HS-5 (cell line): ENCODE data around the gene PJA1.

Source experiments
- DNase-seq: peaks from one replicate; pipeline ENCODE4 v3.0.0-alpha.2; 2012; ENCODE audit warnings: low read depth

PJA1 gene

DNA sequence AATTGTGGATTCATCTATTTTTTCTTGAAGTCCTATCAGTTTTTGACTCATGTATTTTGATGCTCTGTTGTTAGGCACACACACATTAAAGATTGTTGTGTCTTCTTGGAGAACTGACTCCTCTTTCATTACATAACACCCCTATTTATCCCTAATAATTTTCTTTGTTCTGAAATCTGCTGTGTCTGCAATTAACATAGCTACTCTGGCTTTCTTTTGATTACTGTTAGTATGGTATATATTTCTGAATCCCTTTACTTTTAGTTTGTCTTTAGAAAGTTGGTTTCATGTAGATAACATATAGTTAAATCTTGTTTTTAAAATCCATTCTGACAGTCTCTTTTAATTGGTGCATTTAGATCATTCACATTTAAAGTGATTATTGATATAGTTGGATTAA, 5.1 kb upstream of the PJA1 start:
- no peak for DNase-seq

GRCh38 chrX:69163936-69164741, 1.1 kb downstream of the PJA1 start:
- no peak for DNase-seq

DNA sequence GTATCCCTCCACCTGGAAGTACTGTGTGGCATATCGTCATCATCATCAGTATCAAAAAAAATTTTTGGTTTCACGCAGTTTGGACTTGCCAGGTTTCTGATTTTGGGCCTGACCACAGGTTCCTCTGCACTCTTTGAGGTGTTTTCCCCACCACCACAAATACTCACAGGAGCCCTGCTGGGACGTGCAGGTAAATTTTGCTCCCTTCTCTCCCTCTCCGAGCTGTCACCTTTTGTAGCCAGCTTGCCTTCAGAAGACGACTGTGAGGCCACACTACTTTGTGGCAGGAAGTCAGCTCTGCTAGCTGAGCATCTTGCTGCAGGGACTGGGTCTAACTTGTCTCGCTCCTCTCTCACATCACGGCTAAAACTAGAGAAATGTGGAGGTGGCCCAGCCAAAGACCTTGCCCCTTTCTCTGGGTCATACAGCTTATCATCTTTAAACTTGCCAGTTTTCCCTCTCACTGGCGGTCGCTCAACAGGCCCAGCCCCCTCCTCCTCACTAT, 2.8 kb downstream of the PJA1 start:
- no peak for DNase-seq

DNA sequence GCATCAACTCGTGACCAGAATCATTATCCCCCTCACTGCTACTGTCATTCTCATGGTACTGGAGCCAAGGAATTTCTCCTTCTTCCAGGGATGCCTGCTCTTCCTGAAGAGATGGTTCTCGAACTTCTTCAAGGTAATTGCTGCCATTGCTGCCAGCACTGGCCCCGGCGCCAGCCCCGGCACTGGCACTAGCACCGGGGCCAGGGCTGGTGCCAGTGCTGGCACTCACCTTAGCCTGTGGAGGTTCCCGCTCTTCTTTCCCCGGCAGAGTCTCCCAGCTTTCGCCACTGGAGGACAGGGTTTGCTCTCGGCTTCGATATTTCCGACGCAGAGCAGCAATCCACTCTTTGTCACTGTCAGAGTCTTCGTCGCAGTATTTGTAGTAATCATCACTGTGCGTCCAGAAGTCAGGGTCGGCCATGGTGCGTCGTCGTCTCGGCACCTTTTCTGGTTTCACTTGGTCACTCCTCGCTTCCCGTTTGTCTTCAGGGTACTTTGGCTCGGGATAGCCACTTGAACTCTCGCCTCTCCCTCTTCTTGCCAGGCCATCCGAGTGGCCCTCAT, 3.4 kb downstream of the PJA1 start:
- no peak for DNase-seq

DNA sequence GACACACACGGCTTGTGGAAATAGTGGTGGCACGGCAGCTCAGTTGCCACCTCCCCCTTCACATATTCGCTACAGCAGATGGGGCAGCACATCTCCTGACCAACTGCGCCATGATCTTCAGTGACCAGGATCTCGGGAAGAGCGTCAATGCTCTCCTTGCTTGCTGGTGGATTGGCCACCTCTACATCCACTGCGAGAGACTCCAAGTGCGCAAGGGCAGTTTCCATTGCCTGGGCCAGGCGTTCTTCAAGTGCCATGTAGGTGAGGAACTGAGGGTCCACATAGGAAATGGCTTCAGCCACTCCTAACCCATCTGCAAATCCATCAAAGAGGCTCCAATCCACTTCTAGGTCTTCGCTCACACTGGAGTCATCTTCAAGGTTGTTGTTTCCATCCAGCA, 3.9 kb downstream of the PJA1 start:
- DNase-seq, result no peak

GRCh38 chrX:69158166-69158980, 6.9 kb downstream of the PJA1 start:
- no peak for DNase-seq

DNA sequence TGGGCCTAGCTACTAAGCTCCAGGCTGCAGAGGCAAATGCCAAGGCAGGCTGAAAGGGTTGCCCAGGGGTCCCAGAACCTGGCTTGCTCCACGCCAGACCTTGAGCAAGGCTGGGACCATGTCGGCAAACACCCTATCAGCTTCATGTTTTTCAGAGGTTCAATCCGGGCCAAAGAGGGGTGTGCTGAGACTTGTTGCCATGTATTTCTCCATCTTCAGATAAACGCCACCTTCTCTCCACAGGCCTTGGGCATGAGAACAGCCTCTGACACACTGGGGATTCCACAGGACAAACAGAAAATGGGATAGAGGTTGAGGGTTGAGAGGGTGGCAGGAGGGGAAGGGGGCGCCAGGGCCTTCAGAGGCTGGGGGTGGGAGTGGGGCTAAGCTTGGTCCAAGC, 8.6 kb downstream of the PJA1 start:
- DNase-seq, result no peak

DNA sequence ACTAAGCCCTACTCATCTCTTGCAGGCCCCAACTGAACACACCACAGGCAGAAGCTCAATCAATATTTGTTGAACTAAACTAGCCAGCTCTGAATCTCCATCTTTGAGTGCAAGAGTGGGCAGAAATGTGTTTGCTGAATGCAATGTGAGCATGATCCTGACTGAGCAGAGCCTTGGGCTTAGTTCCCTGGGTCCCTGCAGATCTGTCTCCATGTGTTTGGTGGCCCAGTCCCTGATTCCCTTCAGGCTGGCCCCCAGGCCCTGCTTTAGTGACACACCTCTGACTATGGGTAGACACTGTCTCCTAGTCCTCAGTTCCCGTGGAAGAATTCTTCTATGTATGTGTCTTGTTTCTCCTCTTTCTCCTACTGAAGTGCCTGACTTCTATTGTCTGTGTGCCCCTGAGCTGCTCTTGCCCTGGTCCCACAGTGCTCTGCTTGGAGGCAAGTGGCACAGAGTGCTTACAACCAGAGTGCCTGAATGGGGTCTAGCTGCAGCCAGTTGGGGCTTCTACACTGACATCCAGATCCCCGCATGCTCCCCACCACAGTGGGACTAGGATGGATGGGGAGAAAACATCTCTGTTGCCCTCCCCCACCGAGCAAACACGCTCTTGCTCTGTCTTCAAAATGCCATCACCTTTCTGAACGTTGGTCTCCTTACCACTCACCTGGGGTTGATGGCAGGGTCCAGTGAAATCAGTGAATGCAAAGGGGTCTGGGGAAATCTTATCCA, 9.3 kb downstream of the PJA1 start:
- DNase-seq, result no peak

DNA sequence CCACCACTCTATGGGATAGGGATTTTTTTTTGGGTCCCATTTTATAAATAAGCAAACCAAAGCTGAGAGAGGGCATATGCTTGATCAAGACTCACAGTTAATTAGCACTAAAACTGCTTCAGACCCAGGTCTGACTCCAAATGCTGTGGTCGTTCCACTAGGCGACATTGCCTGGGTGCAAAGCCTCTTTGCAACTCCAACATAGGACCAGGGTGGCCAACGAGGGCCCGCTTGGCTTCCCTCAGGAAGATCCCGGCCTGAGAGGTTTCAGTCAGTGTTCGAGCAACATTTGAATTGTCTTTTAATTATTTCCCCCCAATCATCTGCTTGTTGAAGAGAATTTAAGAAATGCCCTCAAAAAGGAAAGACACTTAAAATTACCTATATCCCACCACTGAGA, 11.2 kb downstream of the PJA1 start:
- DNase-seq, result no peak

DNA sequence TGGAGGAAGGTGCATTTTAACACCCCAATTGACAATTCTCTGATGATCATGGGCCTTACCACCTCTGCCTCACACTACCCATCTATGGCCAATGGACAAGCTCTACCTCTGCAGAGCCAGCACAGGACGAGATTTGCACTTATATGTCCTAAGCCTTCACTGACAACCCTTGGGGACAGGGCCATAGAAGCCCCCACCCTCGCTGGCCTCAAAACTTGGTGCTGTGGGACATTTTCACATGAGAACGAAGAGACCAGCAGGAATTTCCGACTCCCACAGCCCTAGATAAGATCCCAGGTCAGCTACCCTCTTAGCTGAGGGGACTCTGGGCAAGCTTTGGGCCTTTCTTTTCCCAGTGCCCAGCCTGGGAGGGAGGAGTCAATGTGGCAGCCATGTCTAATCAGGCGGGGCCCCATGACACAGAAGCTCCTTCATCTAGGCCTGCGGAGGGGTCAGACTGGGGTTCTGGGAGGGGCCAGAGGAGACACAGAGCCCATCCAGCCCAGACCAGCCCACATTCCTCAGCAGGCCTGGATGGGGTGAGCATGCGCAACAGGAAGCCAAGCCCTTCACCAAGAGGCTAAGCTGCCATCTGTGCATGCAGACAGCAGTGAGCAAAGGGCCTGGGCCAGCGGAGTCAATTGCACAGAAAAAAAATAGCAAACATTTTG, 12.1 kb downstream of the PJA1 start:
- DNase-seq, result no peak

GRCh38 chrX:69152417-69152841, 12.8 kb downstream of the PJA1 start:
- no peak for DNase-seq

- DNase-seq, result no peak
These were observed 13.4 kb downstream of the PJA1 start for GRCh38 chrX:69151866-69152284.

GRCh38 chrX:69150281-69150960, 14.8 kb downstream of the PJA1 start:
- DNase-seq, result no peak

- DNase-seq, result no peak
These were observed 15.6 kb downstream of the PJA1 start for GRCh38 chrX:69149466-69150280.

- DNase-seq, result no peak
These were observed 16.3 kb downstream of the PJA1 start for GRCh38 chrX:69148946-69149345.

DNA sequence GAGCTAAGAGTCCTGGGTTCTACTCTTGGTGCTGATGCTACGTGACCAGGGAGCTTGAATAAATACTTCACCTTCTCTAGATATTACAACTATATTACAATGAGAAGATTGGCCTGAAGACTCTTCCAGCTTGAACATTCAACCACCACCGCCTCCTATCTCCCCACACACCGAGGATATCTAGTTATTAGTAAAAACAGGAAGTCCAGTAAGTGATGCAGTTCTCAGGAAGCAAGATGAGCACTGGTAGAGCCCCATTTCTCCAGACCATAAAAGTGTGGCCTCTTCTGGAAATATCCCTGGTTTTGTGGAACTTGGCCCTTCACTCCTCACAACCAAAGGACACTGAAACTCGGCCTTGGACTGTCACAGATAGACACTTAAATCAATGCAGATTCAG, 18.5 kb downstream of the PJA1 start:
- no peak for DNase-seq

- DNase-seq, result no peak
These were observed 19.5 kb downstream of the PJA1 start for GRCh38 chrX:69145714-69146113.

GRCh38 chrX:69144838-69145680, 20.2 kb downstream of the PJA1 start:
- no peak for DNase-seq

GRCh38 chrX:69143530-69143929, 21.7 kb downstream of the PJA1 start:
- no peak for DNase-seq
